ENCODE results near the gene SOAT2.
"Not testable (repeated sequence)": the region's sequence is repeated elsewhere in the genome, so short reads cannot be mapped to it uniquely, and the experiment has no call there.

SOAT2 gene

DNA sequence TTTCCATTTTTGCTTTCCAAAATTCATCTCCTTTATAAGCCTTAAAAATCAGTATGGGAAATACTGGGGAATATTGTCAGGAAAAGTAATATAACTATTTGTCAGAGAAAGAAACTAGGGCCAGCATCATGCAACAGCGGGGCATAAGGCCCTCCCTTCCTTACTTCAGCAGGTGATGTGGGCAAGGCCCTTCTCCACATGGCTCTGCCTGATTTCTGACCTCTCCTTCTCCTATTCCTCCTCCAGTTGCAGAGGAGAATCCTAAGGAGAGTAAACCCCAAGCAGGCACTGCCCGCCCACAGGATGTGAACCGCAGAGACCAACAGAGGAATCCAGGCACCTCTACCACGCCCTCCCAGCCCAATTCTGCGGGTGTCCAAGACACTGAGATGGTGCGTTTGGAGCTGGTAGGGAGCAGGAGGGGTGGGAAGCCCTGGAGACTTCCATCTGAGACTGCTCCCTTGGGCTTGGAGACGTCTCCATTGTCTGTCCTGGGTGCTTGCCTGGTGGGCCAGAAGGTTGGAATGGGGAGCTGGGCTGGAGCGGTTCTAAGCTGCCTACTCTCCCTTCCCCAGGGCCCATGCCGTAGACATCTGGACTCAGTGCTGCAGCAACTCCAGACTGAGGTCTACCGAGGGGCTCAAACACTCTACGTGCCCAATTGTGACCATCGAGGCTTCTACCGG, 2.7 kb upstream of the SOAT2 start:
- DNase-seq (ENCODE audit: low spot score), result no peak
- Mint-ChIP-seq H3K27ac (no peak overlapping the region), H3K36me3 (ENCODE audit: low read depth) (no peaks in the 10 kb centered on the region), H3K4me1 (ENCODE audit: low read depth) (peaks cover 44% of the 10 kb centered on the region), H3K9me3 (no peaks in the 10 kb centered on the region), H3K27me3 (ENCODE audit: low read depth) (peaks cover 16% of the 10 kb centered on the region), H3K4me3 (no peak overlapping the region)

DNA sequence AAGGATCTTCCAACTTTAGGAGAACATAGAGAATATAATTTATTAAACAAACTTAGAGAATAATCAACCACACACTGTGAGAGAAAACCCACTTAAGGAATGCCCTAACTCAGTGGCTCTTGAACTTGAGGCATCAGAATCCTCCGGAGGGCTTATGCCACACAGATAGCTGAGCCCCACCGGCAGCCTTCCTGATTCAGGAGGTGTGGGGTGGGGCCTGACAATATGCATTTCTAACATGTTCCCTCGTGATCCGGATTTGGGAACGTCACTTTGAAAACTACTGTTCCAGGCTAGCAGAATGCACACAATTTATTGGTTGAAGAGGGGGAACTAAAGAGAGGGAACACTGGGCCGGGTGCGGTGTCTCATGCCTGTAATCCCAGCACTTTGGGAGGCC, 2.0 kb upstream of the SOAT2 start:
- Mint-ChIP-seq H3K36me3 (ENCODE audit: low read depth) (no peaks in the 10 kb centered on the region), H3K4me3 (no peak overlapping the region), H3K4me1 (ENCODE audit: low read depth) (peaks cover 44% of the 10 kb centered on the region), H3K27ac (no peak overlapping the region), H3K27me3 (ENCODE audit: low read depth) (peaks cover 10% of the 10 kb centered on the region), H3K9me3 (no peaks in the 10 kb centered on the region)
- DNase-seq (ENCODE audit: low spot score), result no peak

DNA sequence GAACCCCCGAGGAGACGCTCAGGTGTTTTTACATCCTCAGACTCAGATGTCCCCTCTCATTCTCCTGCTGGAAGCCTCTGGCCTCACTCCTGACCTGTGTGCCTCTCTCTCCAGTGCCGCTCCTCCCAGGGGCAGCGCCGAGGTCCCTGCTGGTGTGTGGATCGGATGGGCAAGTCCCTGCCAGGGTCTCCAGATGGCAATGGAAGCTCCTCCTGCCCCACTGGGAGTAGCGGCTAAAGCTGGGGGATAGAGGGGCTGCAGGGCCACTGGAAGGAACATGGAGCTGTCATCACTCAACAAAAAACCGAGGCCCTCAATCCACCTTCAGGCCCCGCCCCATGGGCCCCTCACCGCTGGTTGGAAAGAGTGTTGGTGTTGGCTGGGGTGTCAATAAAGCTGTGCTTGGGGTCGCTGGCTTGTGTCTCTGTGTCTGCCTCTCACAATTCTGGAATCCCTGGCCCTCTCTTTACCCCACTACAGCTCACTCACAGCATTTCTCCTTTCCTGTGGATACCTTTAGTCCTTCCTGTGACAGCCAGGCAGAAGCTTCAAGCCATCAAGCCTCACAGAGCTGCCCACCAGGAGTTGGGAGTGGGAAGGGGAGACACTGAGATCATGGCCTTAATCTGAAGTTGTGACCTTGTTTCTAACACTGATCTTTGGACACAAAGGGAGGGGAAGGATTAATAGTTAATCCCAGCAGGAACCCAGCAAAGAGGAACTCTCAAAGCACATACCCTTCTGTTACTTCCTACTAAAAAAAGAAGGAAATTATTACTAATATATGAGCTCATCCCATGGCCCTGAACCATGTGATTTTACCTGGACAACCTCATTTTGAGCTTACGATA, 1.1 kb upstream of the SOAT2 start:
- Mint-ChIP-seq H3K9me3 (no peaks in the 10 kb centered on the region), H3K36me3 (ENCODE audit: low read depth) (no peaks in the 10 kb centered on the region), H3K27me3 (ENCODE audit: low read depth) (peaks cover 2% of the 10 kb centered on the region), H3K4me1 (ENCODE audit: low read depth) (peaks cover 42% of the 10 kb centered on the region), H3K27ac (peak overlapping the region; percentile 24), H3K4me3 (no peak overlapping the region)
- DNase-seq (ENCODE audit: low spot score), result no peak

DNA sequence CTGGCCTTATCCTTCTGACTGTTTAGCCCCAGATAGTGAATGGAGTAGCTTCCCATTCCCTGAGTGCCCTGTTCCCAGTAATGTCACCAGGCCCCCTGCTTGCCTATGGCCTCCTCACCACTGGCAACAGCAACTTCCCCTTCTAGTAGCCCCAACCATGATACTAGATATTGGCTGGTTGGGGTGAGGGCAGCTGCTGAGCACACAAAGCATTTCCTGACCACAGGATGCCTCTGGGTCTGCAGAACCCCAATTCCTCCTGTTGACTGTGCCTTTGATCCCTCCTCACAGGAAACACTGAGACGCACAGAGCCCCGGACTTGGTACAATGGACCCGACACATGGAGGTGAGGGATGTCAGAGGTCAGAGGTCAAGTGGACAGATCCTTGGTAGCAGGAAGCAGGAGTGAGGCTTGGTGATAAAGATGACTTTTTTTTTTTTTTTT, 597 bp downstream of the SOAT2 start:
- H3K4me3 Mint-ChIP-seq, result peak overlapping the region; percentile 30
- peak overlapping the region; percentile 19 for H3K27ac Mint-ChIP-seq
- peaks cover 3% of the 10 kb centered on the region for H3K27me3 Mint-ChIP-seq (ENCODE audit: low read depth)
- no peaks in the 10 kb centered on the region for H3K36me3 Mint-ChIP-seq (ENCODE audit: low read depth)
- H3K9me3 Mint-ChIP-seq, result no peaks in the 10 kb centered on the region
- DNase-seq (ENCODE audit: low spot score), result no peak
- H3K4me1 Mint-ChIP-seq (ENCODE audit: low read depth), result peaks cover 32% of the 10 kb centered on the region

DNA sequence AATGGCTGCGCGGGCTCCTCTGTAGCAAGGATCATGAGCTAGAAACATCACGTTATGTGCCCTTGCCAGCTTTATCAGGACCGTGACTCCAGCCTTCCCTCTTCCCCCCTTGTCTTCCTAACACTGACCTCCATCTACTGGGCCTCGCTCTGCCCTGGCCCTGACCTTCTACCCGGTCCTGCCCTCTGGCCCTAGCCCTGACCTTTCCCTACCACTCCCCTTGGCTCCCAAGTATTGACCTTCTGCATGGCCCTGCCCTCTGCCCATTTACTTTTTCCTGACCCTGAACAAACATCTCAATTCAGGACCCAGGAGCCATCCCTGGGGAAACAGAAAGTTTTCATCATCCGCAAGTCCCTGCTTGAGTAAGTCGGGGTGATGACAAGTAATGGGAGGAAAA, 2.0 kb downstream of the SOAT2 start:
- H3K27ac Mint-ChIP-seq, result no peak overlapping the region
- no peaks in the 10 kb centered on the region for H3K36me3 Mint-ChIP-seq (ENCODE audit: low read depth)
- H3K4me1 Mint-ChIP-seq (ENCODE audit: low read depth), result peaks cover 26% of the 10 kb centered on the region
- peaks cover 3% of the 10 kb centered on the region for H3K27me3 Mint-ChIP-seq (ENCODE audit: low read depth)
- no peak for DNase-seq (ENCODE audit: low spot score)
- no peak overlapping the region for H3K4me3 Mint-ChIP-seq
- H3K9me3 Mint-ChIP-seq, result no peaks in the 10 kb centered on the region

DNA sequence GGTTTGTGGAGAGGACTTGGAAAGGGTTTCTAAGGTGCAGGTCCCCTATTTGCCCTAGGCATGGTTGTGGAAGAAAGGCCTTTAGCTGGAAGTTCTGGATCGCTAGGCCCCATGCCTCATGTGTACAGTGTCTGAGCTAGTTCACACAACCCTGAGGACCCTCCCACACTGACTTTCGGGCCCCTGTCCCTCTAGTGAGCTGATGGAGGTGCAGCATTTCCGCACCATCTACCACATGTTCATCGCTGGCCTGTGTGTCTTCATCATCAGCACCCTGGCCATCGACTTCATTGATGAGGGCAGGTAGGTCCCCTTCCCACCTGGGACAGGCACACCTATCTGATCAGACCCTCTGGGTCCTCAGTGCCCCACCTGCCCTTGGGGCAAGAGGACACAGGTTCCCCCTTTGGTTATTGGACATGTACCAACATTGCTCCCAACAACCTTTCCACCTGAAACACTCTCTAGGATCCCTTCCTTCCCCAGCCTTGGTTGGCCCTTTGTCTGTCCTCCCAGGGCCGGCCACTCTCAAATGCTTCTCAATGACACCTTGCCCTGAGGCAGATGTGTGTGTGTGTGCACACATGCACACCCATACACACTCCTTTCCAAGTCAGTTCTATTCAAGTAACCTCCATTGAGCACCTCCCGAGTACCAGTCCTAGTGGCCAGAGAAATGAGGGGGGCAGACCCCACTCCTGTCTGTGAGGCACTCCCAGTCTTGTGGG, 2.6 kb downstream of the SOAT2 start:
- H3K9me3 Mint-ChIP-seq, result no peaks in the 10 kb centered on the region
- no peaks in the 10 kb centered on the region for H3K36me3 Mint-ChIP-seq (ENCODE audit: low read depth)
- no peak overlapping the region for H3K27ac Mint-ChIP-seq
- peaks cover 23% of the 10 kb centered on the region for H3K4me1 Mint-ChIP-seq (ENCODE audit: low read depth)
- H3K4me3 Mint-ChIP-seq, result no peak overlapping the region
- peaks cover 3% of the 10 kb centered on the region for H3K27me3 Mint-ChIP-seq (ENCODE audit: low read depth)
- no peak for DNase-seq (ENCODE audit: low spot score)

DNA sequence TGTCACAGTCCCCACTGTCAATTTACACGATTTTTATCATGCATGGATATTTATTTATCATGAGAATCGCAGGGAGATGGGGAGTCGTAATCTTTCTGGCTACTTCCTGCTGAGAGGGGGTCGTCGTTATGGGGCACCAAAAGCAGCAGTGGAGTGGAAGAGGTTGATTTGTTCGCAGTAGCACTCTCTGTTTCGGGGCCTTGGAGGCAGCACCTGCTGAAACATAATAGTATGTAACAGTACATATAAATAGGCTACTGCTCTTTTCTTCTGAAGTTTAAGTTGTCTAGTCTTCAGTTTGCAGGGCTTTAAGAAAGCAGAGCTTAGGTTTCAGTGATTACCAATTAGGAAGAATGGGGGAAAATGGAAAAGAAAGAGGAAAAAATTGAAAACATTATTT, 3.8 kb downstream of the SOAT2 start:
- no peak for DNase-seq (ENCODE audit: low spot score)
- Mint-ChIP-seq H3K4me3 (no peak overlapping the region), H3K36me3 (ENCODE audit: low read depth) (no peaks in the 10 kb centered on the region), H3K27me3 (ENCODE audit: low read depth) (peaks cover 3% of the 10 kb centered on the region), H3K4me1 (ENCODE audit: low read depth) (peaks cover 22% of the 10 kb centered on the region), H3K27ac (no peak overlapping the region), H3K9me3 (no peaks in the 10 kb centered on the region)

DNA sequence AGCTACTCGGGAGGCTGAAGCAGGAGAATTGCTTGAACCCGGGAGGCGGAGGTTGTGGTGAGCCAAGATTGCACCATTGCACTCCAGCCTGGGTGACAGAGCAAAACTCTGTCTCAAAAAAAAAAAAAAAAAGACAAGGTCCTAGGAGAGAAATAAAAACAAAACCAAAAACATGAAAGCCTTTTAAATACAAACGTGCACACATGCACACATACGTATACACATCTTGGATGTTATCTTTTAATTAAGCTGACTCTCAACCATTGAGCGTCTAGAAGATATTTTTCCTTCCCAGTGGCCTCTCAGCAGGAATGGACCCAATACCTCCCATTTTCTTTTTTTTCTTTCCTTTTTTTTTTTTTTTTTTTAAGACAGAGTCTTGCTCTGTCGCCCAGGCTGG, 9.1 kb downstream of the SOAT2 start:
- H3K9me3 Mint-ChIP-seq; H3K4me3 Mint-ChIP-seq; H3K4me1 Mint-ChIP-seq (ENCODE audit: low read depth); H3K27me3 Mint-ChIP-seq (ENCODE audit: low read depth); H3K27ac Mint-ChIP-seq; H3K36me3 Mint-ChIP-seq (ENCODE audit: low read depth); DNase-seq (ENCODE audit: low spot score): not testable (repeated sequence)

DNA sequence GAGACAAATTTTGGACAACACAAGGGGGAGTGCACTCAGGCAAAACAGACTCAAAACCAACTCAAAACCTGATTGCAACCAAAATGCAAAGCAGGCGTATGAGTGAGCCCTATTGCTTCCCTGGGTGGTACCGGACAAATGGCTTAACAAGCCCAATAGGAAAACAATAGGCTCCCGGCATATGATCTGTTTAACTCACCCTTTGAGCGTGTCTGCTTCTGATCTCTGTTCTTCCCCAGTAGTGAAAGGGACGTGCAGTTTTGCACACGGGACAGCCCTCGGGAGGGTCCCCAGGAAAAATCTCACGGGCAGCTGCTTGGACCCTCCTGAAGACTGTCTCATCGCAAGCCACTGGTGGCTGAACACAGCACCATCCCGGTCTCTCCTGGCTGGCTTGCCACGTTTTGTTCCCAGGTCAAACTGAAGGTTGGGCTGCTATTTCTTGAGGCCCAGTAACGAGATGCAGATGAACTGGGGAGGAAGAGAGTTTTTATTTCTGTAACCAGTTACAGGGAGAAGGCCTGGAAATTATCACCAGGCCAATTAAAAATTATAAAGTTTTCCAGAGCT, 9.9 kb downstream of the SOAT2 start:
- no peak for DNase-seq (ENCODE audit: low spot score)
- Mint-ChIP-seq H3K36me3 (ENCODE audit: low read depth) (no peaks in the 10 kb centered on the region), H3K4me3 (no peak overlapping the region), H3K27ac (no peak overlapping the region), H3K4me1 (ENCODE audit: low read depth) (no peaks in the 10 kb centered on the region), H3K9me3 (no peaks in the 10 kb centered on the region), H3K27me3 (ENCODE audit: low read depth) (no peaks in the 10 kb centered on the region)

DNA sequence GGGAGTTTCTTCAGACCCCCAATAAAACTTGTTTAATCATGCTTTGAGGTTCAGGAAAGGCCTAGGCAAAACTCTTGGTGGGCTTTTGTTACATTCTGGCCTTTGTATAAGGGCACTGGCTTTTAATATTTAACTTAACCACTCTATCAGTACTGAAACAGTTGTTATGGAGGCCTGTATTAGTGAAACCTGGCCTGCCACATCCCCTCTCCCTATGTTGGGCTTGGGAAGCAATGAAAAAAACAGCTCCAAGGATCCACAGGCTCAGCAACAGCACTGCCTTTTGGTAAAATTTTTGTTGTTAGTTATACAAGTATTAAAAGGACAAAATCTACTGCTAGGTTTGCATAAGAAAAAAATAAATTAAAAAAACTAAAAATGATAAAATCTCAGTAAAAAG, 10.7 kb downstream of the SOAT2 start:
- H3K27me3 Mint-ChIP-seq (ENCODE audit: low read depth), result no peaks in the 10 kb centered on the region
- no peak for DNase-seq (ENCODE audit: low spot score)
- no peaks in the 10 kb centered on the region for H3K36me3 Mint-ChIP-seq (ENCODE audit: low read depth)
- no peaks in the 10 kb centered on the region for H3K4me1 Mint-ChIP-seq (ENCODE audit: low read depth)
- H3K9me3 Mint-ChIP-seq, result no peaks in the 10 kb centered on the region
- no peak overlapping the region for H3K27ac Mint-ChIP-seq
- no peak overlapping the region for H3K4me3 Mint-ChIP-seq

DNA sequence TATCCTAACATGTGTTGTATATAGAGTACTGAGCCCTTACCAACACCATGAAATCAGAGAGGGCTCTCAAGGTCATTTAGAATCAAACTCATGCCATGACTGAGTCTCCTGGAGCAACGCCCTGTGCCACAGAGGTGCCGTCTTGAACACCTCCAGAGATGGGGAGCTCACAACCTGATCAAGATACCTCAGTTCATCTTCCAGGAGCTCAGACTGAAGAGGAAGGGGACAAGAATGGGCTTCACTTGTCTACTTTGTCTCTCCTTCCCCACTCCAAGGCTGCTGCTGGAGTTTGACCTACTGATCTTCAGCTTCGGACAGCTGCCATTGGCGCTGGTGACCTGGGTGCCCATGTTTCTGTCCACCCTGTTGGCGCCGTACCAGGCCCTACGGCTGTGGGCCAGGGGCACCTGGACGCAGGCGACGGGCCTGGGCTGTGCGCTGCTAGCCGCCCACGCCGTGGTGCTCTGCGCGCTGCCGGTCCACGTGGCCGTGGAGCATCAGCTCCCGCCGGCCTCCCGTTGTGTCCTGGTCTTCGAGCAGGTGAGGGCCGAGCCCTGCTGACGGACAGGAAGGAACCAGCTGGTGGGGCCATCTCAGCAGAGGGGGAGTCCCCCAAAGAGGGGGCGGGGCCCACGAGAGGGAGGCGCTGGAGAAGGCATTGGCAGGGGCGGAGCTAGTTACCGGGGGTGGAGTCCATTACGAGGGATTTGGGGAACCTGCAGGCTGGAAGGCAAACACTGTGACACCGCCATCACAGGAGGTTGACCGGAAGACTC, 12.0 kb downstream of the SOAT2 start:
- Mint-ChIP-seq H3K9me3 (no peaks in the 10 kb centered on the region), H3K36me3 (ENCODE audit: low read depth) (no peaks in the 10 kb centered on the region), H3K4me1 (ENCODE audit: low read depth) (no peaks in the 10 kb centered on the region), H3K4me3 (no peak overlapping the region), H3K27me3 (ENCODE audit: low read depth) (no peaks in the 10 kb centered on the region), H3K27ac (no peak overlapping the region)
- no peak for DNase-seq (ENCODE audit: low spot score)

DNA sequence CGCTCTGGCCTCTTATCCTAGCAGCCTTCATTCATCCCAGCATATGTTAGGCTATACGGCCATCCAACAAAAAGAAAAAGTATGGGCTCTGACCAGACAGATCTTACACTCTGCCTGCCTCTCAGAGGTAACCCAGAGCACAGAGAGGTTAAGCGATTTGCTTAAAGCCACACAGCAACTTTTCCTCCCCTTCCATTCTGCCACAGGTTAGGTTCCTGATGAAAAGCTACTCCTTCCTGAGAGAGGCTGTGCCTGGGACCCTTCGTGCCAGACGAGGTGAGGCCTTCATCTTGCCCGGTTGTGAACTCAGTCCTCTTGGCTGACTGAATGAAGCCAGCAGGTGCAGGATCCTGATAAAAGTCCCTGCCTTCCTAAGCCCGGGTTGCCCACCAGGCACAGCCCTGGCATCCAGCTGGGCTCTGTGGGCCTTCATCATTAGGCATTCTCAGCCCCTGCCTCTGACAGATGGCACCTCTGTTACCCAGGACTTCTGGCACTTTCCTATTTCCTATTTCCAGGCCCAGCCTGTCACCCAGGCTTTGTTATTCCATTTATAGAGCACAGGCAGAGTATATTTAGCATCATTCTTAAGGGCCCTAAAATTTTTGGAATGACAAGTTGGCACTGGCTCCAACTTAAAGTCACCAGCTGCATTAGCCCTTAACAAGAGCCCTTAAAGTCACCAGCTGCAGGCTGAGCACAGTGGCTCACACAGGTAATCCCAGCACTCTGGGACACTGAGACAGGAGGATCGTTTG, 12.8 kb downstream of the SOAT2 start:
- Mint-ChIP-seq H3K36me3 (ENCODE audit: low read depth) (no peaks in the 10 kb centered on the region), H3K4me3 (no peak overlapping the region), H3K9me3 (no peaks in the 10 kb centered on the region), H3K27me3 (ENCODE audit: low read depth) (no peaks in the 10 kb centered on the region), H3K27ac (no peak overlapping the region), H3K4me1 (ENCODE audit: low read depth) (no peaks in the 10 kb centered on the region)
- no peak for DNase-seq (ENCODE audit: low spot score)

DNA sequence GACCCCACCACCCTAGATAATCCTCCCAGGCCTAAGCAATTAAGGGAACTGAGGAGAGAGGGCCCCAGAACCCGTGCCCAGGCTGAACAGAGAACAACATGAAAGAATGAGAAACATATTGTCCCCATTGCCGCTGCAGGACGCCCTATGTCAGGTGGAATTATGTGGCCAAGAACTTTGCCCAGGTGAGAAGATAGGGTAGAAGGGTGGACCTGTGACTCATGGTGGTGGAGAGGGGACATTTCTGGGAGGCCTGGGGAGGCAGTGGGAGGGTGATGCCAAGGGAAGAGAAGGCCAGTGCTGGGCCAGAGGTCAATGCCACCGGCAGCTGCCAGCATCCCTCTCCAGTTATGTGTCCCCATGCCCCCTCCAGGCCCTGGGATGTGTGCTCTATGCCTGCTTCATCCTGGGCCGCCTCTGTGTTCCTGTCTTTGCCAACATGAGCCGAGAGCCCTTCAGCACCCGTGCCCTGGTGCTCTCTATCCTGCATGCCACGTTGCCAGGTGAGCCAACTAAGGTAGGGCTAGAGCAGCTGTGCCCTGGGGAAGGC, 15.5 kb downstream of the SOAT2 start:
- Mint-ChIP-seq H3K9me3 (no peaks in the 10 kb centered on the region), H3K27me3 (ENCODE audit: low read depth) (no peaks in the 10 kb centered on the region), H3K4me3 (no peak overlapping the region), H3K27ac (no peak overlapping the region), H3K4me1 (ENCODE audit: low read depth) (no peaks in the 10 kb centered on the region), H3K36me3 (ENCODE audit: low read depth) (no peaks in the 10 kb centered on the region)
- no peak for DNase-seq (ENCODE audit: low spot score)
